ENCODE measurements around the gene NKPD1. TPM values are rescaled to one million over a fixed set of nuclear protein-coding genes. Genes with fewer than 3 reads are reported as not detected.

NKPD1 gene
- total RNA-seq, 2 donors from 2014 or later = 3.6 to 4.1 TPM

DNA sequence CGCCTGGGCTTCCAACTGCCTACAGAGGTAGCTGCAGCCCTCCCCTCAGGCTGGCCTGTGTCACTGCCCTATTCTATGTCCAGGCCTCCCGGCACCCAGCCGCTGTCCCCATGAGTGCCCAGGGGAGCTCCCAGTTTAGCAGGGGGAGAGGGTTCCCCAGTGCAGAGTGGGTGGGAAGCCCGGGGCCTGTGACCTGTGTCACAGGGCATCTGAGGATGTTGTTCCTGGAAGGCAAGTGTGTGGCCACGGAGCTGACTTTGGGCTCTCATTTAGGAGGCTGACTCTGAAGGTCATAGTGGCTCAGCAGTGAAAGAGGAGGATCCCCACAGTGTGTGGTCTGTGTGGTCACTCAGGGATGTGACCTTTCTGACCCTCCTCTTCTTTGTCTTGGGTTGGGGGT is 42.7 kb downstream of the NKPD1 start:
- Histone ChIP-seq H3K4me3 (no peak overlapping the region), H3K27ac (no peak overlapping the region), H3K4me1 (replicated peaks) (peaks cover 2% of the 10 kb centered on the region), H3K9me3 (no peaks in the 10 kb centered on the region), H3K27me3 (replicated peaks; ENCODE audit: insufficient read depth) (no peaks in the 10 kb centered on the region), H3K36me3 (no peaks in the 10 kb centered on the region)
- intact Hi-C loops (cut with DNase I) = no loop called here
- no peak for DNase-seq (ENCODE audit: low spot score)
- 83% methylated on average over 2 of the region's 5 CpGs for WGBS
- TF ChIP-seq POLR2AphosphoS5 (IDR thresholded peaks at IDR 0.05) (no peak), POLR2A (IDR thresholded peaks at IDR 0.05) (no peak), CTCF (IDR thresholded peaks at IDR 0.05) (no peak)

- TF ChIP-seq CTCF (IDR thresholded peaks at IDR 0.05) = no peak
- no peak for TF ChIP-seq POLR2A (IDR thresholded peaks at IDR 0.05)
- no peak for TF ChIP-seq POLR2AphosphoS5 (IDR thresholded peaks at IDR 0.05)
- 56% methylated on average over 12 of the region's 12 CpGs for WGBS
- Histone ChIP-seq H3K4me3 (no peak overlapping the region), H3K9me3 (no peaks in the 10 kb centered on the region), H3K36me3 (no peaks in the 10 kb centered on the region), H3K27me3 (replicated peaks; ENCODE audit: insufficient read depth) (no peaks in the 10 kb centered on the region), H3K4me1 (replicated peaks) (no peaks in the 10 kb centered on the region), H3K27ac (no peak overlapping the region)
- DNase-seq (ENCODE audit: low spot score) = no peak
- intact Hi-C loops (cut with DNase I) = no loop called here
These were observed 43.1 kb downstream of the NKPD1 start for GRCh38 chr19:45117671-45118070.

- 50% methylated on average over 16 of the region's 16 CpGs for WGBS
- TF ChIP-seq CTCF (IDR thresholded peaks at IDR 0.05) (no peak), POLR2A (IDR thresholded peaks at IDR 0.05) (no peak), POLR2AphosphoS5 (IDR thresholded peaks at IDR 0.05) (no peak)
- Histone ChIP-seq H3K27ac (no peak overlapping the region), H3K9me3 (no peaks in the 10 kb centered on the region), H3K27me3 (replicated peaks; ENCODE audit: insufficient read depth) (no peaks in the 10 kb centered on the region), H3K4me1 (replicated peaks) (no peaks in the 10 kb centered on the region), H3K4me3 (no peak overlapping the region), H3K36me3 (no peaks in the 10 kb centered on the region)
- intact Hi-C loops (cut with DNase I) = no loop called here
- DNase-seq (ENCODE audit: low spot score) = no peak
These were observed 43.6 kb downstream of the NKPD1 start for GRCh38 chr19:45117167-45117594.

- 94% methylated on average over 21 of the region's 21 CpGs for WGBS
- intact Hi-C loops (cut with DNase I) = no loop called here
- Histone ChIP-seq H3K9me3 (no peaks in the 10 kb centered on the region), H3K4me1 (replicated peaks) (no peaks in the 10 kb centered on the region), H3K27ac (no peak overlapping the region), H3K4me3 (no peak overlapping the region), H3K36me3 (no peaks in the 10 kb centered on the region), H3K27me3 (replicated peaks; ENCODE audit: insufficient read depth) (no peaks in the 10 kb centered on the region)
- TF ChIP-seq CTCF (IDR thresholded peaks at IDR 0.05) (no peak), POLR2A (IDR thresholded peaks at IDR 0.05) (no peak), POLR2AphosphoS5 (IDR thresholded peaks at IDR 0.05) (no peak)
- no peak for DNase-seq (ENCODE audit: low spot score)
These were observed 44.8 kb downstream of the NKPD1 start for GRCh38 chr19:45115809-45116615.

- intact Hi-C loops (cut with DNase I) = no loop called here
- Histone ChIP-seq H3K36me3 (no peaks in the 10 kb centered on the region), H3K4me3 (no peak overlapping the region), H3K27ac (peak overlapping the region; percentile 20 to 45), H3K4me1 (replicated peaks) (no peaks in the 10 kb centered on the region), H3K9me3 (no peaks in the 10 kb centered on the region), H3K27me3 (replicated peaks; ENCODE audit: insufficient read depth) (no peaks in the 10 kb centered on the region)
- 75% methylated on average over 4 of the region's 4 CpGs for WGBS
- TF ChIP-seq POLR2A (IDR thresholded peaks at IDR 0.05) = no peak
- no peak for TF ChIP-seq CTCF (IDR thresholded peaks at IDR 0.05)
- DNase-seq (ENCODE audit: low spot score) = no peak
These were observed 46.7 kb downstream of the NKPD1 start for GRCh38 chr19:45114116-45114515.

All from prostate gland (tissue), 2 donors.